SK-N-SH (cell line): ENCODE results near the gene CHMP6. TPM values are rescaled to one million over a fixed set of nuclear protein-coding genes. Genes with fewer than 3 reads are reported as not detected.

ENCODE experiments used
- CTCF ChIA-PET: fragments of 300-600, 350-600 bp; formaldehyde crosslinking; extraction: SDS; loops from one replicate; lab custom pipeline; 2021; lab: Yijun Ruan, JAX
- POLR2A ChIA-PET: fragments of 350-600 bp; sonication (Branson Sonifier 250); formaldehyde crosslinking; extraction: SDS; loops from one replicate; lab custom pipeline; 2020; ENCODE audit warnings: antibody characterized with exemption, inconsistent platforms; lab: Yijun Ruan, JAX
- DNase-seq: peaks from one replicate; pipeline ENCODE4 v3.0.0; 2012
- H2AFZ ChIP-seq: fragments of 200-600 bp; sonication (generic); 2 replicates; pipeline ENCODE4 v1.8.1; 2016; ENCODE audit warnings: antibody characterized with exemption, mild to moderate bottlenecking, low read depth
- H3F3A ChIP-seq: fragments of 200-600 bp; sonication (generic); replicated peaks from 2 replicates; pipeline ENCODE3; 2016; ENCODE audit warnings: antibody characterized with exemption, mild to moderate bottlenecking; ENCODE audit not compliant: insufficient read depth
- H3K27ac ChIP-seq, 2 experiments: fragments of 200-500 bp in 1 of 2; fragments of 200-600 bp in 1 of 2; sonication (Bioruptor generic) in 1 of 2; sonication (generic), shearing (Covaris generic) in 1 of 2; 2 replicates each; pipeline versions ENCODE4 v1.5.1 to v1.6.1; 2014 to 2016; ENCODE audit warnings: low read depth in 2 of 2, inconsistent platforms in 1 of 2, low read length in 1 of 2, mild to moderate bottlenecking in 1 of 2, mixed read lengths in 1 of 2
- H3K27me3 ChIP-seq: fragments of 200-600 bp; sonication (generic), shearing (Covaris generic); 2 replicates; pipeline ENCODE4 v1.6.1; 2016; ENCODE audit warnings: mixed run types; ENCODE audit not compliant: insufficient read depth
- H3K36me3 ChIP-seq, 2 experiments: fragments of 200-500 bp in 1 of 2; fragments of 200-600 bp in 1 of 2; sonication (Bioruptor generic) in 1 of 2; sonication (generic) in 1 of 2; replicated peaks in 1 of 2; 2 replicates each; pipeline versions ENCODE3 to v1.5.1; 2014 to 2016; ENCODE audit warnings: low read length in 1 of 2, mild to moderate bottlenecking in 1 of 2; ENCODE audit not compliant: insufficient read depth in 2 of 2, control insufficient read depth in 1 of 2
- H3K4me1 ChIP-seq, 2 experiments: fragments of 200-500 bp in 1 of 2; fragments of 200-600 bp in 1 of 2; sonication (Bioruptor generic) in 1 of 2; sonication (generic), shearing (Covaris generic) in 1 of 2; 2 replicates each; pipeline versions ENCODE4 v1.5.1 to v1.6.1; 2014 to 2016; ENCODE audit warnings: low read depth in 1 of 2, low read length in 1 of 2, mixed run types in 1 of 2; ENCODE audit not compliant: insufficient read depth in 2 of 2, control insufficient read depth in 1 of 2
- H3K4me2 ChIP-seq: fragments of 200-600 bp; sonication (generic), shearing (Covaris generic); 2 replicates; pipeline ENCODE4 v1.6.1; 2017; ENCODE audit warnings: mixed run types
- H3K4me3 ChIP-seq, 2 experiments: fragments of 200-500 bp in 1 of 2; fragments of 200-600 bp in 1 of 2; sonication (Bioruptor generic) in 1 of 2; sonication (generic), shearing (Covaris generic) in 1 of 2; 2 replicates each; pipeline versions ENCODE4 v1.5.1 to v1.8.1; 2014 to 2016; ENCODE audit warnings: low read depth in 2 of 2, inconsistent platforms in 1 of 2, low read length in 1 of 2, mild to moderate bottlenecking in 1 of 2, mixed read lengths in 1 of 2, moderate library complexity in 1 of 2
- H3K79me2 ChIP-seq: fragments of 200-600 bp; sonication (generic); 2 replicates; pipeline ENCODE4 v1.8.1; 2017; ENCODE audit warnings: mild to moderate bottlenecking; ENCODE audit not compliant: insufficient read depth
- H3K9ac ChIP-seq: fragments of 200-600 bp; sonication (generic); 2 replicates; pipeline ENCODE4 v1.6.1; 2017; ENCODE audit warnings: mixed run types
- H3K9me2 ChIP-seq: fragments of 200-600 bp; sonication (generic); 2 replicates; pipeline ENCODE4 v1.6.1; 2017; ENCODE audit warnings: mixed run types
- H3K9me3 ChIP-seq: fragments of 200-600 bp; sonication (generic); 2 replicates; pipeline ENCODE4 v1.6.1; 2017; ENCODE audit warnings: mixed run types, mild to moderate bottlenecking, moderate library complexity
- H4K20me1 ChIP-seq: fragments of 200-600 bp; sonication (generic); 2 replicates; pipeline ENCODE4 v1.6.1; 2017; ENCODE audit warnings: mild to moderate bottlenecking, mixed run types; ENCODE audit not compliant: insufficient read depth
- CHD2 ChIP-seq: fragments of 150-350 bp; IDR thresholded peaks from 2 replicates; pipeline ENCODE4 v1.6.1; 2018; ENCODE audit warnings: low read length; ENCODE audit not compliant: partially characterized antibody
- EP300 ChIP-seq, 2 experiments: IDR thresholded peaks; 2 replicates each; pipeline versions ENCODE4 v1.4.0 to v1.6.1; 2012; ENCODE audit warnings: borderline replicate concordance in 1 of 2, low read depth in 1 of 2, low read length in 1 of 2
- EZH2phosphoT487 ChIP-seq: fragments of 200-600 bp; sonication (generic); IDR thresholded peaks from 2 replicates; pipeline ENCODE4 v1.6.1; 2017; ENCODE audit warnings: low read depth, mixed run types, mild to moderate bottlenecking, antibody characterized with exemption, moderate library complexity, borderline replicate concordance
- FOXJ3 ChIP-seq: sonication (generic); formaldehyde crosslinking; IDR thresholded peaks from 2 replicates; pipeline ENCODE4 v1.5.1; 2020; ENCODE audit warnings: mild to moderate bottlenecking, missing genetic modification reagents
- FOXM1 ChIP-seq: IDR thresholded peaks from 2 replicates; pipeline ENCODE4 v1.4.0; 2012; ENCODE audit warnings: low read depth, mild to moderate bottlenecking
- GABPA ChIP-seq: IDR thresholded peaks from 2 replicates; pipeline ENCODE4 v1.4.0; 2012; ENCODE audit warnings: low read depth, mild to moderate bottlenecking
- JUND ChIP-seq: IDR thresholded peaks from 2 replicates; pipeline ENCODE4 v1.4.0; 2012
- NFIC ChIP-seq: IDR thresholded peaks from 2 replicates; pipeline ENCODE4 v1.4.0; 2012; ENCODE audit warnings: borderline replicate concordance
- PBX3 ChIP-seq: IDR thresholded peaks from 2 replicates; pipeline ENCODE4; 2012
- POLR2AphosphoS5 ChIP-seq: IDR thresholded peaks from 2 replicates; pipeline ENCODE4 v1.6.1; 2012; ENCODE audit warnings: low read depth, low read length
- RXRA ChIP-seq: IDR thresholded peaks from 2 replicates; pipeline ENCODE4 v1.4.0; 2012; ENCODE audit warnings: low read depth, mild to moderate bottlenecking, borderline replicate concordance
- SIN3A ChIP-seq: IDR thresholded peaks from 2 replicates; pipeline ENCODE4 v1.6.1; 2012; ENCODE audit warnings: low read depth, mild to moderate bottlenecking, low read length, moderate library complexity, borderline replicate concordance
- SMC3 ChIP-seq: IDR thresholded peaks from 2 replicates; pipeline ENCODE4 v1.6.1; 2012; ENCODE audit warnings: low read depth, low read length, improper control_type of control experiment
- TCF12 ChIP-seq: IDR thresholded peaks from 2 replicates; pipeline ENCODE4 v1.4.0; 2012
- TEAD4 ChIP-seq: IDR thresholded peaks from 2 replicates; pipeline ENCODE4 v1.4.0; 2012; ENCODE audit warnings: mild to moderate bottlenecking, borderline replicate concordance; ENCODE audit not compliant: insufficient read depth
- USF1 ChIP-seq: IDR thresholded peaks from 2 replicates; pipeline ENCODE4 v1.4.0; 2012; ENCODE audit warnings: low read depth, borderline replicate concordance
- USF2 ChIP-seq: fragments of 150-350 bp; IDR thresholded peaks from 2 replicates; pipeline ENCODE4 v1.6.1; 2017; ENCODE audit warnings: antibody characterized with exemption, low read length, low read depth, borderline replicate concordance
- YY1 ChIP-seq: IDR thresholded peaks from 2 replicates; pipeline ENCODE4 v1.4.0; 2012; ENCODE audit warnings: low read depth, mild to moderate bottlenecking
- ZBTB33 ChIP-seq: IDR thresholded peaks from 2 replicates; pipeline ENCODE4 v1.4.0; 2012; ENCODE audit warnings: low read depth, borderline replicate concordance
- WGBS: methylation state at CpG from one replicate; pipeline ENCODE4 v1.1.6; 2017; ENCODE audit warnings: low lambda C conversion rate; 5-methylcytosine and 5-hydroxymethylcytosine counted together
- polyA plus RNA-seq, 3 experiments: library from polyadenylated mRNA; depleted of rRNA; stranded (reverse); fragments of >200 nt; gene quantifications; 2 replicates each; pipeline ENCODE4 v1.2.3, GENCODE V29; 2012

CHMP6 gene
- polyA plus RNA-seq, 1 of the 3 experiments (the other 2 are of a cell fraction) = 44.1 TPM

GRCh38 chr17:81011951-81012350 lies 20.3 kb downstream of the CHMP6 start:
- Histone ChIP-seq H3K4me3 (no peak overlapping the region), H3K27me3 (peaks cover 38% of the 10 kb centered on the region; the same call in 1 of the 2 replicates), H3K9ac (no peak overlapping the region), H3K4me2 (no peak overlapping the region), H2AFZ (no peak overlapping the region), H3K9me3 (no peaks in the 10 kb centered on the region; the same call in 1 of the 2 replicates), H3F3A (peaks cover 4% of the 10 kb centered on the region), H3K79me2 (no peaks in the 10 kb centered on the region), H3K27ac (no peak overlapping the region), H3K9me2 (no peaks in the 10 kb centered on the region), H3K36me3 (no peaks in the 10 kb centered on the region), H4K20me1 (no peaks in the 10 kb centered on the region), H3K4me1 (no peaks in the 10 kb centered on the region)
- ChIA-PET CTCF (interaction anchor here (0.6 to 10.2 kb wide), 3 partner anchors 14 to 90 kb away, joined by 3 to 102 read pairs (median 13); no protein-coding TSS in a partner anchor), POLR2A (no interaction called here)
- DNase-seq = no peak
- no peak for TF ChIP-seq EP300 (IDR thresholded peaks at IDR 0.05; ENCODE audit: borderline replicate concordance in 1 of 2, low read depth in 1 of 2, low read length in 1 of 2)
- no peak for TF ChIP-seq POLR2AphosphoS5
- TF ChIP-seq EZH2phosphoT487 = no peak
- no peak for TF ChIP-seq CHD2
- TF ChIP-seq JUND = no peak
- no peak for TF ChIP-seq FOXM1
- TF ChIP-seq RXRA = no peak
- TF ChIP-seq FOXJ3 (CRISPR knock-in tag) = no peak
- no peak for TF ChIP-seq TCF12
- TF ChIP-seq SMC3 = no peak
- no peak for TF ChIP-seq TEAD4
- TF ChIP-seq SIN3A = no peak
- TF ChIP-seq USF1 = no peak
- 45% methylated on average over 3 of the region's 3 CpGs for WGBS

- no peak overlapping the region for H3K4me2 ChIP-seq
- H3K9me2 ChIP-seq = no peaks in the 10 kb centered on the region
- ChIA-PET CTCF (interaction anchor here (0.6 to 10.2 kb wide), 3 partner anchors 13 to 89 kb away, joined by 3 to 102 read pairs (median 13); no protein-coding TSS in a partner anchor), POLR2A (no interaction called here)
- H3K9ac ChIP-seq = no peak overlapping the region
- no peak for DNase-seq
- no peaks in the 10 kb centered on the region for H3K79me2 ChIP-seq
- WGBS = 59% methylated on average over 12 of the region's 13 CpGs
- H2AFZ ChIP-seq = no peak overlapping the region
- peaks cover 30% of the 10 kb centered on the region; the same call in 1 of the 2 replicates for H3K27me3 ChIP-seq
- no peaks in the 10 kb centered on the region for H4K20me1 ChIP-seq
- no peak overlapping the region for H3K4me3 ChIP-seq
- H3K27ac ChIP-seq = no peak overlapping the region
- no peaks in the 10 kb centered on the region for H3F3A ChIP-seq
- no peaks in the 10 kb centered on the region; the same call in 1 of the 2 replicates for H3K9me3 ChIP-seq
- H3K4me1 ChIP-seq = no peaks in the 10 kb centered on the region
- no peaks in the 10 kb centered on the region for H3K36me3 ChIP-seq
- no peak for TF ChIP-seq TCF12
- TF ChIP-seq GABPA = no peak
- no peak for TF ChIP-seq YY1
- TF ChIP-seq NFIC = no peak
- no peak for TF ChIP-seq EZH2phosphoT487
- no peak for TF ChIP-seq FOXJ3 (CRISPR knock-in tag)
- no peak for TF ChIP-seq FOXM1
- no peak for TF ChIP-seq ZBTB33
- TF ChIP-seq POLR2AphosphoS5 = no peak
- no peak for TF ChIP-seq USF2
- TF ChIP-seq PBX3 = no peak
These were observed 21.2 kb downstream of the CHMP6 start for GRCh38 chr17:81012574-81013447.
